ENCODE results near the gene MND1.

MND1 gene

GRCh38 chr4:153333874-153334273, 10.6 kb upstream of the MND1 start:
- DNase-seq (ENCODE audit: low read depth in 2 of 2): peak in 1 of 2 donors; percentile 21
- TF ChIP-seq CTCF (IDR thresholded peaks at IDR 0.05; ENCODE audit: low read depth, low read length): no peak
- no peak overlapping the region for H3K4me3 ChIP-seq (replicated peaks in 1 of 2; ENCODE audit: low read depth in 2 of 2, low read length in 2 of 2)

- no peak for TF ChIP-seq CTCF (IDR thresholded peaks at IDR 0.05; ENCODE audit: low read depth, low read length)
- peak in 1 of 2 donors; percentile 27 for DNase-seq (ENCODE audit: low read depth in 2 of 2)
- no peak overlapping the region for H3K4me3 ChIP-seq (replicated peaks in 1 of 2; ENCODE audit: low read depth in 2 of 2, low read length in 2 of 2)
Measured at GRCh38 chr4:153335665-153336064, 8.8 kb upstream of the MND1 start.

DNA sequence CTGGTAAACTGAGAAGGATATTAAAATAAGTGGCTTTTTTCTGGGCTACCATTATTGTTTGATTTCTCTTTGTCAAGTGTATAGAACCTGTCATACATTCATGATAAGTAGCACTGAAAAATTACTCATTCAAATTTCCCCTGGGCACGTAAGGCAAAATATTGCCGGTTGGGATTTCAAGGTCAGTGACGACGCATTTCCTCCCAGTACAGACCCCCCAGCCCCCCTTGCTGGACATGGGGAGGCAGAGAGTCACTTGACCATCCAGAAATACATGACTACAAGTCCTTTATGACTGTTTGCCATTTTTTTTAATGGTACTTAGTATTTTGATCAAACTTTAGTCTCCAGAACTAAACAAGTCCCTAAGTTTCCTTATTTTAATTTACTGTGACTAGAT, 6.8 kb upstream of the MND1 start:
- TF ChIP-seq CTCF (IDR thresholded peaks at IDR 0.05; ENCODE audit: low read depth, low read length): no peak
- no peak for DNase-seq (ENCODE audit: low read depth in 2 of 2)
- H3K4me3 ChIP-seq (replicated peaks in 1 of 2; ENCODE audit: low read depth in 2 of 2, low read length in 2 of 2): no peak overlapping the region

- H3K4me3 ChIP-seq (replicated peaks in 1 of 2; ENCODE audit: low read depth in 2 of 2, low read length in 2 of 2): no peak overlapping the region
- DNase-seq (ENCODE audit: low read depth in 2 of 2): peak; percentile 34 to 56
- no peak for TF ChIP-seq CTCF (IDR thresholded peaks at IDR 0.05; ENCODE audit: low read depth, low read length)
Measured at GRCh38 chr4:153341575-153342090, 2.9 kb upstream of the MND1 start.

DNA sequence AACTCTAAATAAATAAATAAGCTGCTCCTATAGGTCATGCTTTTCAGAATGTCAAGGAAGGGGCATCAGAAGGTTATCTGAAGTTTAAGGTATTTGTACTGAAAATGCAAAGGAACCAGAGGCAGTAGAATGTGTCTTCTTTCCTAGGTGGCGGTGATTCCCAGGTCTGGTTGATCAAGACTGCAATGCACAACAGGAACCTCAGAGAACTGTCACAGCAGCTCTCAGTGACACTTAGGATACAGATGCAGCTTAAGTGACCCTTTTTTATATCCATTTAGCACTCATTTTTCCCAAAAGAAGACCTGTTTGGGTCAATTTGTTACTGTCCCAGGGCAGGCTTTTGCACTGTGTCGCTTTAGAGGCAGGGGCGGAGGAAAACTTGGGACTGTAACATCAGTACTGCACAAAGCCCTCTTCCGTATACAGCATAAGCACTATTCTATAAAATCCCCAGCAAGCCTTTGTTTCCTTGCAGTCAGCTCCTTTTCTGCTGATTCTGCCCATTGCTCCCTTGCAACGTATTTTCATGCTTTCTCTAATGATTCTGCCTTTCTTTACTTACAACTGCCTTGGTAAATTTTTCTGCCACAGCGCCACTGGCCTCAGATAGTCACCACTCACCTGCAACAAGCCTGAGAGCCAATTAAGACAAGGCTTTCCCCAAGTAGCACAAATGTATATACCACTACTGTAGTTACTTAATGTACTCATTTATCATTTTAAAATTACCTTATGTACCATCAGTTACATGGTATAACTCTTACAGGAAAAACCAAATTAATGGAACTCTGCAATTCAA, 1.5 kb upstream of the MND1 start:
- DNase-seq (ENCODE audit: low read depth in 2 of 2): no peak
- no peak for TF ChIP-seq CTCF (IDR thresholded peaks at IDR 0.05; ENCODE audit: low read depth, low read length)

DNA sequence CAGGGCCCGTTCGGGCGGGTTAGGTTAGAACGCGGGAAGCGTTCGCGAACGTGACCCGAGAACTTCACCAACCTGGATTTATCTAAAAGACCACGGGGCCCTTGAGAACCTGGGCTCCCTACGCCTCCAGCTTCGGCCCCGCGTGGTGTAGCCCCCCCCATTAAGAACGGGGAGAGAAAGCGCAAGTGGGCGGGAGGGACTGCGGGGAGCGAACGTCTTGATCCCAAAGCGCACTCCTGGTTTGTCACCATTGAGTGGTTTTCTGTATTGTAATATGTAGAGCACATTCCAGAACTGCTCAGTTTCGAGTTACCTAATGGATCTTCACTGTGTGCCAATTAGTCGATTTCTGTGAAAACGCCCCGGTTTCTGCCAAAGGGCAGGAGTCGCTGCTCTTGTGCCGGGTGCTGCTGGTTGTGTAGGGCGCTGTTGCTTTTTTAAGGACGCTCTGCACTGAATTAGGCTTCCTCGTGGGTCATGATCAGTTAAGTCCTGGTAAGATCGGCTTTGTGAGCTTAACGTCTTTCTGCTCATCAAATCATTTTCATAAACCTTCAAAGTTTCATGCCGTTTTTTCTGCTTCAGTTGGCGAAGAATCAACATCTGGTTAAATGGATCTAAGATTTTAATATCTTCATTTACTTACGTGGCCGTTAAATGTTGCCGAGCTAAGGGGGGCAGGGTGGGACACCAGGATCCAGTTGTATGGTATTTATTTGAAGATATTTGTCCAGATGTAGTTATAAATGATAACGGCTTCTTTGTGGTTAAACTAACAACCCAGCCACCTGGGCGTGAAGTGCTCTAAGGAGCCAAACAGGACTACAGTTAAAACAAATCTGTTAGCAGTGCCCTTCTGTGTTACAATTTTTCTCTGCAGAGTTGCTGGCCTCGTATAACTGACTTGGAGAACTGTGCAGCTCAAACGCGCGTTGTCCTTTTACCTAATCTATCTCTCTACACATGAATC, 809 bp downstream of the MND1 start:
- DNase-seq (ENCODE audit: low read depth in 2 of 2): peak; percentile 66
- peak overlapping the region; percentile 74 to 81 for H3K4me3 ChIP-seq (replicated peaks in 1 of 2; ENCODE audit: low read depth in 2 of 2, low read length in 2 of 2)
- TF ChIP-seq CTCF (IDR thresholded peaks at IDR 0.05; ENCODE audit: low read depth, low read length): no peak

More for the DNA sequence above, 1.5 kb upstream of the MND1 start:
- no peak overlapping the region for H3K4me3 ChIP-seq (replicated peaks in 1 of 2; ENCODE audit: low read depth in 2 of 2, low read length in 2 of 2)

Measured in cardiac fibroblast (primary cell).